Naive thymus-derived CD4-positive, alpha-beta T cell (primary cell): ENCODE data around the gene PTBP3. TPM values are rescaled to one million over a fixed set of nuclear protein-coding genes. Genes with fewer than 3 reads are reported as not detected.

Experiments used
- ATAC-seq: fragments of 150-1000 bp; cut with Tn5 transposase; 2 replicates; pipeline ENCODE4 v1.10.0; 2021; ENCODE audit warnings: mild to moderate bottlenecking, moderate library complexity
- CTCF ChIA-PET: fragments of 350-600 bp; sonication (Branson Sonifier 250); formaldehyde crosslinking; loops from one replicate; lab custom pipeline; 2021; ENCODE audit warnings: antibody characterized with exemption; lab: Charles Lee
- POLR2A ChIA-PET: fragments of 350-600 bp; sonication (Branson Sonifier 250); formaldehyde crosslinking; loops from one replicate; lab custom pipeline; 2021; ENCODE audit warnings: antibody characterized with exemption, inconsistent platforms; lab: Charles Lee
- DNase-seq, 9 donors: peaks; one replicate each; pipeline versions ENCODE4 v3.0.0 to v3.0.0-alpha.2; 2020 to 2022; ENCODE audit warnings: mixed read lengths in 1 of 9
- H3K27ac ChIP-seq: one replicate; pipeline ENCODE4 v1.7.0; 2013; ENCODE audit warnings: mild to moderate bottlenecking, low read depth, low read length, moderate library complexity
- H3K27me3 ChIP-seq, 2 donors: one replicate each; pipeline ENCODE4 v1.7.0; 2013; ENCODE audit warnings: low read length in 2 of 2, mild to moderate bottlenecking in 2 of 2, moderate library complexity in 2 of 2; ENCODE audit not compliant: control insufficient read depth in 2 of 2, insufficient read depth in 2 of 2
- H3K36me3 ChIP-seq, 3 experiments: 1 replicate in 2 of 3; 2 replicates in 1 of 3; pipeline ENCODE4 v1.7.0; 2013; ENCODE audit warnings: low read length in 3 of 3, mild to moderate bottlenecking in 3 of 3, moderate library complexity in 1 of 3; ENCODE audit not compliant: insufficient read depth in 3 of 3, control insufficient read depth in 2 of 3
- H3K4me1 ChIP-seq, 2 donors: one replicate each; pipeline ENCODE4 v1.7.0; 2013; ENCODE audit warnings: low read length in 2 of 2, mild to moderate bottlenecking in 2 of 2, moderate library complexity in 1 of 2; ENCODE audit not compliant: control insufficient read depth in 2 of 2, insufficient read depth in 2 of 2
- H3K4me3 ChIP-seq: 2 replicates; pipeline ENCODE4 v1.7.0; 2013; ENCODE audit warnings: mild to moderate bottlenecking, low read length
- H3K9me3 ChIP-seq, 3 experiments: 1 replicate in 2 of 3; 2 replicates in 1 of 3; pipeline ENCODE4 v1.7.0; 2013; ENCODE audit warnings: low read length in 3 of 3; ENCODE audit not compliant: control insufficient read depth in 2 of 3
- H3K27ac Mint-ChIP-seq, 9 donors: one replicate each; pipeline ENCODE4 v1.8.0; 2020 to 2022; ENCODE audit warnings: mixed read lengths in 9 of 9, mild to moderate bottlenecking in 8 of 9, moderate library complexity in 5 of 9, inconsistent platforms in 2 of 9
- H3K27me3 Mint-ChIP-seq, 5 donors: one replicate each; pipeline ENCODE4 v1.8.0; 2021 to 2022; ENCODE audit warnings: mixed read lengths in 5 of 5, mild to moderate bottlenecking in 1 of 5
- H3K36me3 Mint-ChIP-seq, 5 donors: one replicate each; pipeline ENCODE4 v1.8.0; 2020 to 2022; ENCODE audit warnings: mixed read lengths in 5 of 5, mild to moderate bottlenecking in 3 of 5, inconsistent platforms in 1 of 5
- H3K4me1 Mint-ChIP-seq, 7 donors: one replicate each; pipeline ENCODE4 v1.8.0; 2020 to 2022; ENCODE audit warnings: mixed read lengths in 7 of 7, mild to moderate bottlenecking in 3 of 7, inconsistent platforms in 1 of 7
- H3K4me3 Mint-ChIP-seq, 10 donors: one replicate each; pipeline ENCODE4 v1.8.0; 2020 to 2022; ENCODE audit warnings: mild to moderate bottlenecking in 10 of 10, mixed read lengths in 10 of 10, moderate library complexity in 6 of 10, inconsistent platforms in 2 of 10
- H3K9me3 Mint-ChIP-seq, 11 donors: one replicate each; pipeline ENCODE4 v1.8.0; 2020 to 2022; ENCODE audit warnings: mixed read lengths in 11 of 11, mild to moderate bottlenecking in 4 of 11, inconsistent platforms in 1 of 11, moderate library complexity in 1 of 11
- intact Hi-C, 2 donors: fragments of 100-400 bp; cut with micrococcal nuclease; formaldehyde crosslinking; loops; one replicate each; pipeline ENCODE4 v1.15.1; 2023
- polyA plus RNA-seq, 2 donors: library from polyadenylated mRNA; unstranded; fragments of 300-500 nt; fragmentation: Illumina TruSeq; gene quantifications; one replicate each; pipeline ENCODE4 v1.2.3, GENCODE V29; 2021
- total RNA-seq, 6 experiments: library from RNA in 5 of 6; stranded (reverse) in 5 of 6; gene quantifications; 1 replicate in 5 of 6; 2 replicates in 1 of 6; pipeline ENCODE4 v1.2.3 and lab custom pipeline; 2021 to 2026

PTBP3 gene
- total and polyA plus RNA-seq, 7 experiments from 2014 or later = 28.8 to 148 (median 117) TPM

DNA sequence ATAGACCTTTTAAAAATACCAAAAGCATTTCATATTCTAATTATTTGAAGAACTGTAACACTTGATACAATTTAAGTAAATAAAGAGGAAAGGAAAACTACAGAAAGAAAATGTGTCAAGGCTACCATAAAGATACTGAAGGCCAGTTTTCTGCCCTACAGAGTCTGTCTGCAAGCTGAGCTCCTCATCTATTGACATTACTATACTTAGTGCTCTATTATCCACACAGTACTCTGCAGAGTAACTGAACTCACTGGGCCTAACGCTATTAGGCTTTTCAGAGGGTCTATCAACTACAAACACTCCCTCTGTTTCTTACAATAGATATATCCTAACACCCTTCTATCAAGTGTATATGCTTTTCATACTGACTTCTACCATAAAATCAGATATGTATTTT lies 101.2 kb downstream of the PTBP3 start:
- H3K36me3 Mint-ChIP-seq = peaks cover 16 to 34% (median 22%) of the 10 kb centered on the region in 5 donors
- no peaks in the 10 kb centered on the region for H3K4me1 ChIP-seq
- H3K4me1 Mint-ChIP-seq = peaks cover 0 to 13% (median 7%) of the 10 kb centered on the region in 7 donors
- no peak overlapping the region for H3K4me3 ChIP-seq
- POLR2A ChIA-PET = no interaction called here
- no peaks in the 10 kb centered on the region for H3K27me3 ChIP-seq
- H3K27me3 Mint-ChIP-seq = no peaks in the 10 kb centered on the region
- no peak overlapping the region for H3K27ac ChIP-seq
- intact Hi-C loops = no loop called here
- no peak for DNase-seq
- CTCF ChIA-PET = no interaction called here
- no peak overlapping the region for H3K4me3 Mint-ChIP-seq
- no peaks in the 10 kb centered on the region for H3K9me3 Mint-ChIP-seq
- no peak for ATAC-seq
- no peaks in the 10 kb centered on the region for H3K9me3 ChIP-seq
- peaks cover 4 to 34% (median 7%) of the 10 kb centered on the region in 3 experiments for H3K36me3 ChIP-seq
- H3K27ac Mint-ChIP-seq = no peak overlapping the region

DNA sequence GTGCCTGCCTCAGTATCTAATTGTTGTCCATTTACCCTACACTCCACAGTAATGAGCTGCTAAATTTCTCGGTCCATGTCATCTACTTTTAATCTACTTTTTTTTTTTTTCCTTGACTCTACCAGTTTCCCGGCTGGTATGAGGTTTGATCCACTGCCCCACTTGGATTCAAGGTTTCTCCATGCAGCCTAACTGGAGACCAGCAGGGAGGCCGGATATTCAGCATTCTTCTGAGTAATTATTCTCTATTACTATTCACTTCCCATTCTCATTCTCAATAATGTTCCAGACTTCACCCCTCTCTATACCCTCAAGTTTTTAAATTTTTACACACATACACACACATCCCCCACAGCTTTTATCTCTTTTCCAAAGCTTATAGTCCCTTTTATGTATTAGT lies 107.3 kb downstream of the PTBP3 start:
- Histone ChIP-seq H3K9me3 (no peaks in the 10 kb centered on the region), H3K4me3 (no peak overlapping the region), H3K4me1 (no peaks in the 10 kb centered on the region), H3K27me3 (no peaks in the 10 kb centered on the region), H3K27ac (no peak overlapping the region), H3K36me3 (peaks cover 4 to 64% (median 22%) of the 10 kb centered on the region in 3 experiments)
- H3K9me3 Mint-ChIP-seq = no peaks in the 10 kb centered on the region
- no peak overlapping the region for H3K27ac Mint-ChIP-seq
- DNase-seq = no peak
- POLR2A ChIA-PET = interaction anchor here (0.9 kb wide), 1 partner anchor 108 kb away, joined by 5 read pairs; the partner anchor contains the start of gene PTBP3
- peaks cover 30 to 63% (median 50%) of the 10 kb centered on the region in 5 donors for H3K36me3 Mint-ChIP-seq
- no peak overlapping the region for H3K4me3 Mint-ChIP-seq
- CTCF ChIA-PET = no interaction called here
- H3K27me3 Mint-ChIP-seq = no peaks in the 10 kb centered on the region
- intact Hi-C loops = loop anchor here in 1 of 2 donors (10.0 kb wide), 1 partner anchor 131 kb away; no protein-coding TSS in a partner anchor
- H3K4me1 Mint-ChIP-seq = peaks cover 0 to 18% (median 7%) of the 10 kb centered on the region in 7 donors
- ATAC-seq = no peak

DNA sequence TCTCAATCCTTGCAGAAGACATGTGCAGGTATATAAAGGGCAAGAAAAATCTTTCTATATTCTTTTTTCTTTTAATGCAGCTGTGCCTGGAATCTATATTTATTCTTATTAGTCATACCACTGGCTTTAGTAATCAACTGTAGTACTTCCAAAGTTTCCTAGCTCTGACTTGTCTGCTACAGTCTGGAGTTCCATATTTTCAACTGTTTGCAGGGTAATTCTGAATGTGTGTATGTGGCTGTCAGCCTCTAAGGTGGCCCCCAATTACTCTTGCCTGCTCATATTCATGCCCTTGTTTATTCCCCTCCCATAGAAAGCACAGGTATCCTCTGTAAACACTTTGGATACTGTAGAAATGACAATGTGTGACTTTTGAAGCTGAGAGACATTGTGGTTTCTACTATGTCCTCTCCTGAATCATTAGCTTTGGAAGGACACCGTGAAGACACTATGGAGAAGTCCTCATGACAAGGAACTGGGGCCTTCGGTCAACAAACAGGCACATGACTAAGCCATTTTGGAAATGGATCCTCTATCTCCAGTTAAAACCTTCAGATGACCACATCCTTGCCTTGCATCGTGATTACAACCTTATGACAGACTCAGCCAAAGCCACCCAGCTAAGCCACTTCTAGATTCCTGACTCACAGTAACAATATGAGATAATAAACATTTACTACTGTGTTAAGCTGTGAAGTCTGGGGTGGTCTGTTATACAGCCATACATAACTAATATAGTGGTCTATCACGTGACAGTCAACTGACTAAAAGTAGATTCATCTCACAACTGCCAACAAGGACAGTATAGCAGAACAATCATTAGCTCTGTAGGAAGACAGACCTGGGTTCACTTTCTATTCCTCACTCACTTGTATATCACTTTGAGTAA lies 108.8 kb downstream of the PTBP3 start:
- no peak overlapping the region for H3K27ac ChIP-seq
- ATAC-seq (peak; percentile 65), DNase-seq (no peak)
- peaks cover 4 to 55% (median 22%) of the 10 kb centered on the region in 3 experiments for H3K36me3 ChIP-seq
- H3K27me3 Mint-ChIP-seq = no peaks in the 10 kb centered on the region
- no peaks in the 10 kb centered on the region for H3K9me3 ChIP-seq
- H3K4me1 ChIP-seq = no peaks in the 10 kb centered on the region
- no peaks in the 10 kb centered on the region for H3K9me3 Mint-ChIP-seq
- peak overlapping the region in 2 of 9 donors; percentile 2 to 57 for H3K27ac Mint-ChIP-seq
- H3K36me3 Mint-ChIP-seq = peaks cover 26 to 64% (median 53%) of the 10 kb centered on the region in 5 donors
- no peaks in the 10 kb centered on the region for H3K27me3 ChIP-seq
- POLR2A ChIA-PET = interaction anchor here (0.5 kb wide), 1 partner anchor 968 kb away, joined by 7 read pairs; no protein-coding TSS in a partner anchor
- H3K4me1 Mint-ChIP-seq = peaks cover 4 to 22% (median 11%) of the 10 kb centered on the region in 7 donors
- H3K4me3 ChIP-seq = no peak overlapping the region
- CTCF ChIA-PET = no interaction called here
- no peak overlapping the region for H3K4me3 Mint-ChIP-seq
- intact Hi-C loops = loop anchor here in 1 of 2 donors (5.0 to 10.0 kb wide), 2 partner anchors 47 to 130 kb away; partner anchors contain the start of gene SUSD1

DNA sequence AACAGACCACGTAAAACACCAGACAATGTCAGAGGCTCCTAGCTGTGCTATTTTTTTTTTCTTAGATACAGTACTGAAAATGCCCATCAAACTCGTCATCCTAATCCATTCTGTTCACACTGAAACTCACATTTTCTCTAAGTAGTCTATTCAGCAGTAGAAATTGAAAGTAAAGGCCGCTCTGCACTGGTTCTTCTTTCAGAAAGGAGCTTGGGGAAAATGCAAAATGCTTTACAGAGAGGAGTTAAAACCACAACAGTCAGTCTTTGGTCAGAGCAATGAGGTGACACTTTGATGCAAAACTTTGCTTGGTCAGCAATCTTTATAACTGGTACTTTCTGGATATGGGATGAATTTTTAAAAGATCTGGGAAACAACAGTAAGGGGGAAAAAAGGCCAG lies 114.5 kb downstream of the PTBP3 start:
- H3K9me3 Mint-ChIP-seq = no peaks in the 10 kb centered on the region
- H3K9me3 ChIP-seq = no peaks in the 10 kb centered on the region
- POLR2A ChIA-PET = interaction anchor here (0.8 kb wide), 1 partner anchor 507 kb away, joined by 3 read pairs; no protein-coding TSS in a partner anchor
- H3K4me1 ChIP-seq = peaks cover 0 to 5% of the 10 kb centered on the region in 2 donors
- CTCF ChIA-PET = no interaction called here
- H3K4me3 ChIP-seq = no peak overlapping the region
- intact Hi-C loops = loop anchor here (1.0 to 10.0 kb wide), 5 partner anchors 16 to 124 kb away; partner anchors contain the start of genes PTBP3 (in 2 of the 2) and SUSD1 (in 1 of the 2)
- DNase-seq (no peak), ATAC-seq (no peak)
- peaks cover 15 to 54% (median 40%) of the 10 kb centered on the region in 5 donors for H3K36me3 Mint-ChIP-seq
- H3K4me1 Mint-ChIP-seq = peaks cover 11 to 26% (median 17%) of the 10 kb centered on the region in 7 donors
- H3K27me3 ChIP-seq = no peaks in the 10 kb centered on the region
- H3K4me3 Mint-ChIP-seq = peak overlapping the region in 1 of 10 donors; percentile 70
- H3K27me3 Mint-ChIP-seq = no peaks in the 10 kb centered on the region
- peak overlapping the region in 8 of 9 donors; percentile 2 to 82 (median 46) for H3K27ac Mint-ChIP-seq
- H3K27ac ChIP-seq = no peak overlapping the region
- H3K36me3 ChIP-seq = peaks cover 0 to 15% (median 9%) of the 10 kb centered on the region in 3 experiments

DNA sequence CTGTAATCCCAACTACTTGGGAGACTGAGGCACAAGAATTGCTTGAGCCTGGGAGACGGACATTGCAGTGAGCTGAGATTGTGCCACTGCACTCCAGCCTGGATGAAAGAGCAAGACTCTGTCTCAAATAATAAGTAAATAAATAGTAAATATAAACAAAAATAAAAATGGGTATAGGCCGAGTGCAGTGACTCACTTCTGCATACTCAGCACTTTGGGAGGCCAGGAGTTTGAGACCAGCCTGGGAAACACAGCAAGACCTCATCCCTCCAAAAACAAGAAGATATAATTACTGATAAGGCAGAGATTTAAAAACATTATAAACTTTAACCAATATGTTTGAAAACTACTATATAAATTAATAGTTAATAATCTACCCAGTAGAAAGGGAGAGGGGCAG lies 120.5 kb downstream of the PTBP3 start:
- H3K4me3 Mint-ChIP-seq = no peak overlapping the region
- DNase-seq (no peak), ATAC-seq (no peak)
- no peak overlapping the region for H3K27ac Mint-ChIP-seq
- H3K27ac ChIP-seq = no peak overlapping the region
- ChIA-PET POLR2A (interaction anchor here (0.6 kb wide), 1 partner anchor 19 kb away, joined by 4 read pairs; no protein-coding TSS in a partner anchor), CTCF (no interaction called here)
- intact Hi-C loops = loop anchor here in 1 of 2 donors (10.0 kb wide), 1 partner anchor 118 kb away; no protein-coding TSS in a partner anchor
- H3K4me1 Mint-ChIP-seq = peaks cover 0 to 3% (median 0%) of the 10 kb centered on the region in 7 donors
- no peaks in the 10 kb centered on the region for H3K4me1 ChIP-seq
- H3K36me3 Mint-ChIP-seq = peaks cover 33 to 79% (median 64%) of the 10 kb centered on the region in 5 donors
- H3K9me3 ChIP-seq = peaks cover 0 to 8% (median 2%) of the 10 kb centered on the region in 3 experiments
- peaks cover 5 to 30% (median 13%) of the 10 kb centered on the region in 11 donors for H3K9me3 Mint-ChIP-seq
- no peaks in the 10 kb centered on the region for H3K27me3 Mint-ChIP-seq
- peaks cover 0 to 35% (median 0%) of the 10 kb centered on the region in 3 experiments for H3K36me3 ChIP-seq
- H3K4me3 ChIP-seq = no peak overlapping the region
- H3K27me3 ChIP-seq = no peaks in the 10 kb centered on the region

DNA sequence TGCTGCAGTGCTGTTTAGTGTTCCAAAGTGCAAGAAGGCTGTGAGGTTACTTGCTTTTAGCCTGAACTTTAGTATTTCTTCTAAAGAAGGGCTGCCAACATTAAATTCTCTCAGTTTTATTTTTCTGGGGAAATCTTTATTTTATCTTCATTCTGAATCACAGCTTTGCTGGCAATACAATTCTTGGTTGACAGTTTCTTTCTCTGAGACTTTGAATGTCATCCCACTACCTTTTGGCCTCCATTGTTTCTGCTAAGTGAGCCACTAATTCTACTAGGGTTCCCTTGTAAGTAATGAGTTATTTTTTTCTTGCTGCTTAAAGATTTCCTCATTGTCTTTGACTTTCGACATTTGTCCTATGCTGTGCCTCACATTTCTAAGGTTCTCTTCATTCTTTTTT lies 126.0 kb downstream of the PTBP3 start:
- Histone ChIP-seq H3K9me3 (peaks cover 0 to 17% (median 10%) of the 10 kb centered on the region in 3 experiments), H3K36me3 (peaks cover 0 to 20% (median 4%) of the 10 kb centered on the region in 3 experiments), H3K4me1 (no peaks in the 10 kb centered on the region), H3K27me3 (no peaks in the 10 kb centered on the region), H3K4me3 (no peak overlapping the region), H3K27ac (no peak overlapping the region)
- CTCF ChIA-PET = no interaction called here
- Mint-ChIP-seq H3K4me3 (no peak overlapping the region), H3K27ac (no peak overlapping the region), H3K4me1 (no peaks in the 10 kb centered on the region), H3K36me3 (peaks cover 33 to 82% (median 72%) of the 10 kb centered on the region in 5 donors), H3K27me3 (no peaks in the 10 kb centered on the region), H3K9me3 (peaks cover 9 to 80% (median 22%) of the 10 kb centered on the region in 11 donors)
- ATAC-seq = no peak
- no peak for DNase-seq
- intact Hi-C loops = no loop called here
- POLR2A ChIA-PET = interaction anchor here (1.1 kb wide), 1 partner anchor 36 kb away, joined by 3 read pairs; no protein-coding TSS in a partner anchor
